Lower lobe of right lung (tissue), 2 donors: Measurements from ENCODE around the gene SIN3B. TPM values are rescaled to one million over a fixed set of nuclear protein-coding genes. Genes with fewer than 3 reads are reported as not detected.

Experiments used
- ATAC-seq, 2 donors: fragments of 200-7000 bp; cut with Tn5 transposase; one replicate each; pipeline ENCODE4 v1.9.1; 2020 to 2022; ENCODE audit warnings: mild to moderate bottlenecking in 2 of 2, moderate library complexity in 2 of 2
- DNase-seq: peaks from one replicate; pipeline ENCODE4 v3.0.0-alpha.2; 2020
- H3K27ac ChIP-seq: fragments of 200-600 bp; one replicate; pipeline ENCODE4 v1.8.0; 2022
- H3K27me3 ChIP-seq: fragments of 200-600 bp; one replicate; pipeline ENCODE4 v1.8.0; 2022; ENCODE audit warnings: low read depth
- H3K36me3 ChIP-seq: fragments of 200-600 bp; one replicate; pipeline ENCODE4 v1.8.0; 2022; ENCODE audit warnings: mild to moderate bottlenecking
- H3K4me1 ChIP-seq: fragments of 200-600 bp; one replicate; pipeline ENCODE4 v1.8.0; 2022
- H3K4me3 ChIP-seq: fragments of 200-600 bp; one replicate; pipeline ENCODE4 v1.8.0; 2022; ENCODE audit warnings: mild to moderate bottlenecking
- H3K9me3 ChIP-seq: fragments of 200-600 bp; one replicate; pipeline ENCODE4 v1.8.0; 2022
- intact Hi-C: fragments of 100-400 bp; cut with DNase I; formaldehyde crosslinking; loops from one replicate; pipeline ENCODE4 v1.11.0; 2022
- total RNA-seq: library from RNA; stranded (reverse); fragmentation: NEBNext Ultra II Directional; extraction: Animal tissue kit (Norgen Biotek cat#: 25700); gene quantifications from one replicate; pipeline ENCODE4 v1.2.1, GENCODE V29; 2021
- TF ChIP-seq, protein P1 (sequence below): fragments of 200-600 bp; IDR thresholded peaks from one replicate; pipeline ENCODE4 v1.8.0; 2022; ENCODE audit warnings: antibody characterized with exemption, mild to moderate bottlenecking
- donor health status: DM: no; HTN: yes; CAD: no; lungs with severe emphysema.

The SIN3B gene
- total RNA-seq, 1 donor from 2014 or later = 56.6 TPM

DNA sequence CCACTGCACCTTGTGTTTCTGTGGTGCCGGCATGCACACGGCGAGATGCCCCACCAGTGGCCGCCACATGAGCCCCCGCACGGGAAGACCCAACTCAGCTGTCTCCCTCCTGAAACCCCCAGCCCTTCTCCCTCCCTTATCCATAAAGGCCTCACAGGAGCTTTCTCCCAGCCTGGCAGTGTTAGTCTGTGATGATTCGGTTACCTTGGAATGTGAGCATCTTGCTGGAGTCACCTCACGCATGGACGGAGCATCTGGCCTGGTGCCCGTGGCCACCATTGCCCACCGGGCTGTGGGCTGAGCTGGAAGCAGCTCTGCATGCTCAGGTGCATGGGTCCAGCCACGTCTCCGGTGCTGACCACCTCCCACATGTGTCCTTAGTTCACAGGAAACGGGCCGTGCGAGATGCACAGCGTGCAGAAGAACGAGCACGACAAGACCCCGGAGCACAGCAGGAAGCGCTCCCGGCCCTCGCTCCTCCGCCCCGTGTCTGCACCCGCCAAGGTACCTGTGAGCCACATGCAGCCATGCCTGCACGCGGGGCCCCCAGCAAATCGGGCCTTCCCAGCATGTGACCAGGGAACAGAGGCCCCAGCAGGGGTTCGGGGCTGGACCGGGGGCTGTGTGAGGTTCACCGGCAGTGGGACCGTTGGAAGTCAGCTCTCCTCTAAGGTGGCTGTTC, 22.0 kb downstream of the SIN3B start:
- ATAC-seq (no peak), DNase-seq (no peak)
- Histone ChIP-seq H3K36me3 (peaks cover 98% of the 10 kb centered on the region), H3K27me3 (no peaks in the 10 kb centered on the region), H3K4me1 (peaks cover 4% of the 10 kb centered on the region), H3K27ac (no peak overlapping the region), H3K4me3 (no peak overlapping the region), H3K9me3 (no peaks in the 10 kb centered on the region)
- TF ChIP-seq, protein P1, sequence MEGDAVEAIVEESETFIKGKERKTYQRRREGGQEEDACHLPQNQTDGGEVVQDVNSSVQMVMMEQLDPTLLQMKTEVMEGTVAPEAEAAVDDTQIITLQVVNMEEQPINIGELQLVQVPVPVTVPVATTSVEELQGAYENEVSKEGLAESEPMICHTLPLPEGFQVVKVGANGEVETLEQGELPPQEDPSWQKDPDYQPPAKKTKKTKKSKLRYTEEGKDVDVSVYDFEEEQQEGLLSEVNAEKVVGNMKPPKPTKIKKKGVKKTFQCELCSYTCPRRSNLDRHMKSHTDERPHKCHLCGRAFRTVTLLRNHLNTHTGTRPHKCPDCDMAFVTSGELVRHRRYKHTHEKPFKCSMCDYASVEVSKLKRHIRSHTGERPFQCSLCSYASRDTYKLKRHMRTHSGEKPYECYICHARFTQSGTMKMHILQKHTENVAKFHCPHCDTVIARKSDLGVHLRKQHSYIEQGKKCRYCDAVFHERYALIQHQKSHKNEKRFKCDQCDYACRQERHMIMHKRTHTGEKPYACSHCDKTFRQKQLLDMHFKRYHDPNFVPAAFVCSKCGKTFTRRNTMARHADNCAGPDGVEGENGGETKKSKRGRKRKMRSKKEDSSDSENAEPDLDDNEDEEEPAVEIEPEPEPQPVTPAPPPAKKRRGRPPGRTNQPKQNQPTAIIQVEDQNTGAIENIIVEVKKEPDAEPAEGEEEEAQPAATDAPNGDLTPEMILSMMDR = no peak
- intact Hi-C loops = no loop called here

- no peak for DNase-seq
These were observed 23.9 kb downstream of the SIN3B start for GRCh38 chr19:16853066-16853465.

GRCh38 chr19:16856091-16856490, 26.9 kb downstream of the SIN3B start:
- ATAC-seq = no peak
- Histone ChIP-seq H3K4me3 (no peak overlapping the region), H3K36me3 (peaks cover 86% of the 10 kb centered on the region), H3K27me3 (no peaks in the 10 kb centered on the region), H3K4me1 (no peaks in the 10 kb centered on the region), H3K9me3 (no peaks in the 10 kb centered on the region), H3K27ac (no peak overlapping the region)
- intact Hi-C loops = no loop called here
- DNase-seq = no peak
- TF ChIP-seq, protein P1 = no peak

More at GRCh38 chr19:16853066-16853465, 23.9 kb downstream of the SIN3B start:
- Histone ChIP-seq H3K36me3 (peaks cover 93% of the 10 kb centered on the region), H3K27ac (no peak overlapping the region), H3K4me3 (no peak overlapping the region), H3K27me3 (no peaks in the 10 kb centered on the region), H3K9me3 (no peaks in the 10 kb centered on the region), H3K4me1 (peaks cover 4% of the 10 kb centered on the region)
- ATAC-seq = no peak
- TF ChIP-seq, protein P1 = no peak
- intact Hi-C loops = no loop called here

DNA sequence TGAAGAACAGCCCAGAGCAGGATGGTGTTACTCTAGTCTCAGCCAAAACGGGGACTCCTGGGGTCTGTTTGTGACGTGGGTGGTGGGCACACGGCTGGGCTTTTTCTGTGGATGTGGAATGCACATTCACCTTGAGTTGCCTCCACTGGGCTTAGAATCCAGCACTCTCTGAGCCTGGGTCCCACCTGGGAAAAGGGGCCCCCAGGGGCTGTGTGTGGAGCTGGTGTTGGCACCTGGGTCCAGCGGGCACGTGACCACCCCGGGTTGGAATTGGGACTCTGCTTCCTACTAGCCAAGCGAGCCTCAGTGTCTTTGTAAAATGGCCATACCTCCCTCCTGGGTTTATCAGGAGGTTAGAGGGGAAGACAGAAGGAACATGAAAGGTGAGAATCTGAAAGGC, 30.4 kb downstream of the SIN3B start:
- H3K36me3 ChIP-seq = peaks cover 79% of the 10 kb centered on the region
- no peaks in the 10 kb centered on the region for H3K27me3 ChIP-seq
- H3K4me1 ChIP-seq = peaks cover 15% of the 10 kb centered on the region
- H3K9me3 ChIP-seq = no peaks in the 10 kb centered on the region
- no peak overlapping the region for H3K27ac ChIP-seq
- DNase-seq (no peak), ATAC-seq (no peak)
- no peak overlapping the region for H3K4me3 ChIP-seq
- TF ChIP-seq, protein P1 = no peak
- intact Hi-C loops = no loop called here

GRCh38 chr19:16860118-16860517, 30.9 kb downstream of the SIN3B start:
- ATAC-seq (no peak), DNase-seq (no peak)
- H3K4me3 ChIP-seq = no peak overlapping the region
- H3K36me3 ChIP-seq = peaks cover 79% of the 10 kb centered on the region
- H3K9me3 ChIP-seq = no peaks in the 10 kb centered on the region
- H3K4me1 ChIP-seq = peaks cover 15% of the 10 kb centered on the region
- H3K27me3 ChIP-seq = no peaks in the 10 kb centered on the region
- intact Hi-C loops = no loop called here
- TF ChIP-seq, protein P1 = no peak
- H3K27ac ChIP-seq = no peak overlapping the region
